Body of pancreas (tissue), 4 donors: ENCODE measurements around the gene NOPCHAP1.

Source experiments
- POLR2A ChIP-seq, 3 donors: fragments of 450-650 bp; IDR thresholded peaks; one replicate each; pipeline ENCODE4 v1.6.1; 2016; ENCODE audit warnings: antibody characterized with exemption in 3 of 3, mild to moderate bottlenecking in 2 of 3
- TF ChIP-seq, protein P1 (sequence below), 7 experiments: fragments of 450-650 bp in 4 of 7; fragments of 200-600 bp in 3 of 7; sonication (generic) in 3 of 7; IDR thresholded peaks; one replicate each; pipeline ENCODE4 v1.5.1; 2016 to 2019; ENCODE audit warnings: antibody characterized with exemption in 7 of 7

- TF ChIP-seq, protein P1, sequence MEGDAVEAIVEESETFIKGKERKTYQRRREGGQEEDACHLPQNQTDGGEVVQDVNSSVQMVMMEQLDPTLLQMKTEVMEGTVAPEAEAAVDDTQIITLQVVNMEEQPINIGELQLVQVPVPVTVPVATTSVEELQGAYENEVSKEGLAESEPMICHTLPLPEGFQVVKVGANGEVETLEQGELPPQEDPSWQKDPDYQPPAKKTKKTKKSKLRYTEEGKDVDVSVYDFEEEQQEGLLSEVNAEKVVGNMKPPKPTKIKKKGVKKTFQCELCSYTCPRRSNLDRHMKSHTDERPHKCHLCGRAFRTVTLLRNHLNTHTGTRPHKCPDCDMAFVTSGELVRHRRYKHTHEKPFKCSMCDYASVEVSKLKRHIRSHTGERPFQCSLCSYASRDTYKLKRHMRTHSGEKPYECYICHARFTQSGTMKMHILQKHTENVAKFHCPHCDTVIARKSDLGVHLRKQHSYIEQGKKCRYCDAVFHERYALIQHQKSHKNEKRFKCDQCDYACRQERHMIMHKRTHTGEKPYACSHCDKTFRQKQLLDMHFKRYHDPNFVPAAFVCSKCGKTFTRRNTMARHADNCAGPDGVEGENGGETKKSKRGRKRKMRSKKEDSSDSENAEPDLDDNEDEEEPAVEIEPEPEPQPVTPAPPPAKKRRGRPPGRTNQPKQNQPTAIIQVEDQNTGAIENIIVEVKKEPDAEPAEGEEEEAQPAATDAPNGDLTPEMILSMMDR (IDR thresholded peaks at IDR 0.05): no peak
- TF ChIP-seq POLR2A (IDR thresholded peaks at IDR 0.05): no peak
These were observed 19.4 kb upstream of the NOPCHAP1 start for GRCh38 chr12:104966677-104967076.
